ENCODE results near the gene MDFI. TPM values are rescaled to one million over a fixed set of nuclear protein-coding genes. Genes with fewer than 3 reads are reported as not detected.

Gene MDFI
- total and polyA plus RNA-seq, 5 donors = 4.9 to 11.9 (median 9.6) TPM

DNA sequence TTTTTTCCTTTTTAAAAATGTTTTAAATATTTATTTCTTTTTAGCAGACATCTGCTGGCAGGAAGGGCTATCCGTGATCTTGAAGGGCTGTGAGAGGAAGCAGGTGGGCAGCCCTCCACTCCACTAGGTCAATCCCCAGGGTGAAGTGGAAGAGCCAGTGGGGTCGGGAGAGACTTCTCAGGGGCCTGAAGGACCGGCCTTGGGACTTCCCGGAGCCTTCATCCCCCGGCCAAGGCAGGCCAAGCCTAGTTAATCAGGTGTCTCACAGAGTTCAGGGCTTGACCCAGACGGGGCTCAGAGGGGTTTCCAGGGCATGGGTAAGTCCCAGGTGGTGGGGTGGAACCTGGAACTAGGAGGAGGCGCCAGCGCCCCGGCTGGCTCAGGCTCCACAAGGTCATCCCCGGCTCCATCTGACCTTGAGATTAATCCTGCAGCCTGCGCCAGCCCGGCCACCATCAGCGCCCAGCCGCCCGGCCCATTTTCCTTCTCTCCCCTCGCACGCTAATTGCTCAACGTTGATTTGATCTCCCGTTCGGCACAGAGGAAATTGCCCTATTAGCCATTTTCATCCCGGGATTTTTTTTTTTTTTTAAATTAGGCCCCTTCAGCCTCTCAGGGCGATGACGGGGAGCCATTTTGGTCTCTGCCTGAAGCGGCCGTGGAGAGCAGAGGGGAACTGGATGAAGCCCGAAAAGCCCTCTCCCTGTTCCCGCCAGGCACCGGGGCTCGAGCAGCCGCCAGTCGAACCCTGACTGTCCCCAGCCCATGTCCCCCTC is 44.4 kb downstream of the MDFI start:
- ATAC-seq (peak; percentile 7 to 32), DNase-seq (peak in 2 of 3 donors; percentile 72 to 75)
- no peaks in the 10 kb centered on the region for H3K9me3 ChIP-seq (ENCODE audit: control insufficient read depth, low read length)
- intact Hi-C loops (cut with DNase I) = loop anchor here (2.0 to 10.0 kb wide), 7 partner anchors 80 to 315 kb away; no protein-coding TSS in a partner anchor
- WGBS = 27% methylated on average over 31 of the region's 31 CpGs
- peak overlapping the region; percentile 39 for H3K4me3 ChIP-seq (ENCODE audit: low read length)
- no peaks in the 10 kb centered on the region for H3K27me3 ChIP-seq (ENCODE audit: control insufficient read depth, insufficient read depth)
- H3K27ac ChIP-seq (ENCODE audit: low read length) = peak overlapping the region; percentile 53
- no peaks in the 10 kb centered on the region for H3K4me1 ChIP-seq (ENCODE audit: control insufficient read depth, insufficient read depth, low read length)

DNA sequence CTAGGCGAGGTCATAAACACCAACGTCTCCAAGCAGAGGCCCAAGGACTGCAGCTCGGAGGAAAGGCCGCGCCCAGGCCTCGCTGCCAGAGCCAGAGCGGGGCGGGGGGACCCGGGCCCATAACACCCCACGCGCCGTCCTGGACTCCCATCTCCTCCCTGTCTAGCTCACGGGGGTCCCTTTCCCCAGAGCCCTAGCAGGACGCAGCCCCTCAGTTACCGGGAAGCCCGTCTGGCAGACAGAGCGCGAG is 44.9 kb downstream of the MDFI start:
- Histone ChIP-seq H3K9me3 (ENCODE audit: control insufficient read depth, low read length) (no peaks in the 10 kb centered on the region), H3K27me3 (ENCODE audit: control insufficient read depth, insufficient read depth) (no peaks in the 10 kb centered on the region), H3K4me1 (ENCODE audit: control insufficient read depth, insufficient read depth, low read length) (no peaks in the 10 kb centered on the region), H3K4me3 (ENCODE audit: low read length) (peak overlapping the region; percentile 39), H3K27ac (ENCODE audit: low read length) (peak overlapping the region; percentile 53)
- DNase-seq = no peak
- ATAC-seq = peak; percentile 44 to 51
- 8% methylated on average over 18 of the region's 18 CpGs for WGBS
- intact Hi-C loops (cut with DNase I) = loop anchor here (2.0 to 10.0 kb wide), 7 partner anchors 80 to 316 kb away; no protein-coding TSS in a partner anchor

DNA sequence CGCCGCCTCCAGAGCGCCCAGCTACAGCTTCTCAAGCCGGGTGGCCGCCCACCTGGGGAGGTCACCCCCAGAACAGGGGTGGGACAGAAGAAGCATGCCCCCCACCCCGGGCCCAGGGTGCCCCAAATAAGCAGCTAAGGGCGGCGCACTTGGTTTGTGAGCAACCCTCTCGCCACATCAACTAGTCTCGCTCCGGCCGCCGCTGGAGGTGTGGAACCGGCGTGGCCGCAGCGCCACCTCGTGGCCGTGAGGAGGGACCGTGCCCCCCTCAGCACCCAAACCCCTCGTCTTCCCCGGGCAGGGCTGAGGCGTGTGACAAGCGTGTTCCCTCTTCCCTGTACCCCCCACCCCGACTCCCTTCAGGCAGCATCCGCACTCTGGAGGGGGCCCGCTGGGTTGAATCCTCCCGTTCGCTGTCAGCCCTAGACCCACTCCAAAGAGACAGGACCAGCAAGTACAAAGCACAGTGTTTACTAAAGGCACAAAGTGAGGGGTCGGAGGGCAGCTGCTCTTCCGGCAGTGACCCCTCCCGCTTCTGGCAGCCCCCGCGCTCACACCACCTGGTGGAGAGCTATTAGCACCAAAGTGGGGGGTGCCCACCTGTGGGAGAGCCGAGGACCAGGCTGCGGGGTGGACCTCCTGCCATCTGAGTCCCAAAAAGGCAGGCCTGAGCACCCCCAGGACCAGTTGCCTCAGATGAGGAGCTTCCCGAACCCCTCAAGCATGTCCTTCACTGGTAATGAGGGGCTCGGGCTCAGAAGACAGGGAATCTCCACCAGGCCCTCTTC is 45.4 kb downstream of the MDFI start:
- Histone ChIP-seq H3K4me3 (ENCODE audit: low read length) (peak overlapping the region; percentile 39), H3K9me3 (ENCODE audit: control insufficient read depth, low read length) (no peaks in the 10 kb centered on the region)
- 11% methylated on average over 38 of the region's 38 CpGs for WGBS

DNA sequence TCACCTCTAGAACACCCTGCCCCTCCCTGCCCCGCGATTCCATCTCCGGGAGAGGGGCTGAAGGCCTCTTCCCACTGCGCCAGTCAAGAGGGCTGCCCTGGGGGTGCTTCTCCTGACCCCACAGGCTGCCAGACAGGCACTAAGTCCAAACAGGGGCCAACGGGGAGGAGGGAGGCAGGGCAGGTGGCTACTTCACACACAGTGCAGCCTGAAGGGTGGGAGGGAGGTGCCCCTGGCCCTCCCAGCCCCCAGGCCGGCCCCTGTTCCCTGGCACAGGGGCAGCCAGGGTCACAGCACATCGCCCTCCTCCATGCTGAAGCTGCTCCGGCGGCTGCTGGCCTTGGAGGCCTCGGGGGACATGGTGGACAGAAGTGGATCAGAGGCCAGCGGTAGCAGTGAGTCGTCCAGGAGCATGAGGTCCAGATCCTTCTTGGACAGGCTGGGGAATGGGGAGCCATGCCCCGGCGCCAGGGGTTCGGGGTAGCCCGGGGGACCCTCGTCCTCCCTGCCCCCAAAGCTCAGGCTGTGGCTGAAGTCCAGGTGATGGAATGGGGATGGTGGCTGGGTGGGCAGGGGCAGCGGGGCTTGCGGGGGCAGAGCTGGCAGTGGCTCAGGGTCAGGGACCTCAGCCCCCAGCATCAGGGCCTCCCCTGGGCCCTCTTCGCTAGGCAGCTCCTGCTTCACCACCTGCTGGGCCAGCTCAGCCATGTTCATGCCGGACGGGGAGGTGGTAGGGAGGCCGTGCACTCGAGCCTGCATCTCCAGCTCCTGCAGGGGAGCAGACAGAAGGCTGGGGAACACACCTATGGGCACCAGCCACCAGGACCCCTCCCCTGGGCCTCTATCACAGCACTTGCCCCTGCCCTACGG is 46.3 kb downstream of the MDFI start:
- WGBS = 84% methylated on average over 25 of the region's 25 CpGs
- no peaks in the 10 kb centered on the region for H3K27me3 ChIP-seq (ENCODE audit: control insufficient read depth, insufficient read depth)
- ATAC-seq = no peak
- H3K4me1 ChIP-seq (ENCODE audit: control insufficient read depth, insufficient read depth, low read length) = no peaks in the 10 kb centered on the region
- intact Hi-C loops (cut with DNase I) = loop anchor here (1.0 to 10.0 kb wide), 5 partner anchors 81 to 317 kb away; no protein-coding TSS in a partner anchor
- H3K27ac ChIP-seq (ENCODE audit: low read length) = no peak overlapping the region
- H3K4me3 ChIP-seq (ENCODE audit: low read length) = no peak overlapping the region
- no peak for DNase-seq
- no peaks in the 10 kb centered on the region for H3K9me3 ChIP-seq (ENCODE audit: control insufficient read depth, low read length)

More for the DNA sequence above, 45.4 kb downstream of the MDFI start:
- Histone ChIP-seq H3K27ac (ENCODE audit: low read length) (peak overlapping the region; percentile 53), H3K27me3 (ENCODE audit: control insufficient read depth, insufficient read depth) (no peaks in the 10 kb centered on the region), H3K4me1 (ENCODE audit: control insufficient read depth, insufficient read depth, low read length) (no peaks in the 10 kb centered on the region)
- DNase-seq (peak; percentile 84 to 95 (median 94)), ATAC-seq (peak; percentile 84)
- intact Hi-C loops (cut with DNase I) = loop anchor here (1.0 to 10.0 kb wide), 8 partner anchors 80 to 316 kb away; no protein-coding TSS in a partner anchor

DNA sequence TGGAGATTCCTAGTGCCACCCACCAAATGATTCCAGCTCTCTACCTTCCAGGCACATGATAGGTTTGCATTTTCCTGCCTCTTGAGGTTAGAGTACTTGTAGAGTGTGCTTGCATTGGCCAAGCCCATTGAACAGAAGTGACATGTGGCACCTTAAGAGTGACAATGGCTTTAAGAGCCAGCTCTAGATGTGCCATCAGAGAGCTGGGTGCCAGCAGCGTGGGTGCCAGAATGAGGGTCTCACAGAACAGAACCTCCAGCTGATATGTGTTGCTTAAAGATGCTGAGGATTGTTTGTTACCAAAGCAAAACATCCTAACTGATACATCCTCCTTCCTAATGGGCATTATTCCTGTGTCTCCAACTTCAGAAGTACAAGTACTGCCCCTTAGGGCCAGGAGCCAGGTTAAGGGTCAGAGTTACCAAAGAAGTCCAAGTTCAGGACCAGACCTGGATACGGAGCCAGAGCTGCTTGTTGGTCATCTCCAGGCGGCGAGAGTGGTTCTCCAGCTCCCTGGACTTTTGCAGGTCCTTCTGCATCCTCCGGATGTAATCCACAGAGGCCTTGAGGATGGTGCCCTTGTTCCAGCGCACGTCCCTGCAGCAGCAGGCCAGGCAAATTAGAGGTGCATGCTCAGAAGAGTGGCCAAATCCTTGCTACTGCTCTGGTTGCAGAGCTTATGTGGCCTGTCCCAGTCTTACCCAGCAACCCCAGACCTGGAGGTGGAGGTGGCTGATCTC is 47.5 kb downstream of the MDFI start:
- Histone ChIP-seq H3K4me3 (ENCODE audit: low read length) (no peak overlapping the region), H3K27ac (ENCODE audit: low read length) (no peak overlapping the region), H3K27me3 (ENCODE audit: control insufficient read depth, insufficient read depth) (no peaks in the 10 kb centered on the region), H3K4me1 (ENCODE audit: control insufficient read depth, insufficient read depth, low read length) (no peaks in the 10 kb centered on the region), H3K9me3 (ENCODE audit: control insufficient read depth, low read length) (no peaks in the 10 kb centered on the region)
- 87% methylated on average over 7 of the region's 7 CpGs for WGBS
- no peak for ATAC-seq
- intact Hi-C loops (cut with DNase I) = loop anchor here (5.0 to 10.0 kb wide), 3 partner anchors 221 to 319 kb away; no protein-coding TSS in a partner anchor
- no peak for DNase-seq

DNA sequence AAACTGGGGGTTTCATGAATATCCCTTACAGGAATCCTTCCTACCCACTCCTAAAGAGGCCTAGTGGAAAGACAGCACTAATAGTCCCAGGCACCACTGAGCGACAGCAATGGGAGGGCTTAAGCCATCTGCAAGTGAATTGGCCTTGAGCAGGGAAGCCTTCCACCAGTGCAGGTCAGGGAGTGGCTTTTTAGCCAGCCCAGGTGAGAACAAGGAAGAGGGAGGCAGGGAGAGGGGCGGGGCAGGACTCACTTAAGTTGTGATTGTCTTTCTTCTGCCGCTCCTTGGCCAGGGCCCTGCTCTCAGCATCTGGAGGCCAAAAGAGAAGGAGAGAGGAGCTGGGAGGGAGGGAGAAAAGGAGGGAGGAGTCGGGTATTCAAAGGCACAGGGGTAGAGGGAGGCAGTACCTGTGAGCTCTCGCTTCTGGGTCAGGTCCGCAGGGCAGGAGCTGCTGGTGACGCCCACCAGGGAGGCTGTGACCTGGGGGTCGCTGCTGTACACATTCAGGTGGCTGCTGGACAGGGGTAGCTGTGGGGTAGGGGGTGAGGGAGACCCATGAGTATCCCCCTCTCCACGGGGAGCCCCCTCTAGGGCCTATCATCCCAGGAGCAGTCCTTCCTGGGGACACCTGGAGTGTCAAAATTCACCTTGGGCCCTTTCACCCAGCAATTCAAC is 49.4 kb downstream of the MDFI start:
- Histone ChIP-seq H3K9me3 (ENCODE audit: control insufficient read depth, low read length) (no peaks in the 10 kb centered on the region), H3K27ac (ENCODE audit: low read length) (no peak overlapping the region), H3K27me3 (ENCODE audit: control insufficient read depth, insufficient read depth) (no peaks in the 10 kb centered on the region), H3K4me3 (ENCODE audit: low read length) (no peak overlapping the region), H3K4me1 (ENCODE audit: control insufficient read depth, insufficient read depth, low read length) (no peaks in the 10 kb centered on the region)
- ATAC-seq (no peak), DNase-seq (no peak)
- WGBS = 77% methylated on average over 9 of the region's 9 CpGs
- intact Hi-C loops (cut with DNase I) = loop anchor here (5.0 to 10.0 kb wide), 3 partner anchors 223 to 320 kb away; no protein-coding TSS in a partner anchor

DNA sequence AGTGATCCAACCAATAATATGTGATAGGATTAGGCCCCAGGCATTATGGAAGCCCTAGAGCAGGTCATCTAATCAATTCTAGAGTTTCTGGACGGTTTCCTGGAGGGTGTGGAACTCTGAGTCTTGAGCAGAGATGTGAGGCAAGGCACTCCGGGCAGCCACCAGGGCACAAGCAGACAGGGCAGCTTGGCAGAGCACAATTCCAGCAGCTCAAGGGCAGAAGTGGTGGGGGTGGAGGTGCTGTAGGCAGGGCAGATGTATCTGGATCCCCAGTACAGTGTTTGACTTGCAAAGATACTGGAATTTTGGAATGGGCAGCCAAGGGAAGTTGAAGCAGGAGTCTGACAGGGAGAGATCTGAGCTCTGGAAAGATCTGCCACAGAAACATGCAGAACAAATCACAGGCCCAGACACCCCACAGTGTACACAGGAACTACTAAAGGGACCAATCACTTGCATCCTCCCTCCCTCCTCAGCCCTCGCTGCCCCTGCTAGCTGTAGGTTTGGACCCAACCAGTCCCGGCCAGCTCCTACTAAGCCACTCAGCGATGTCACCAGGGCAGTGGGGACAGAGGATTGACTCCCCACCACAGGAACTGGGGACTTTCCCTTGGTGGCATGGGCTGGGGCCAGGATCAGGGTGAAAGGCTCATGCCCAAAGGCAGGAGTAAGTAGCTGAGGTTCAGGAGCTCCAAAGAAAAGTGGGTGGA is 50.1 kb downstream of the MDFI start:
- H3K27ac ChIP-seq (ENCODE audit: low read length) = no peak overlapping the region
- intact Hi-C loops (cut with DNase I) = loop anchor here (5.0 to 10.0 kb wide), 3 partner anchors 224 to 321 kb away; no protein-coding TSS in a partner anchor
- WGBS = 80% methylated on average over 5 of the region's 5 CpGs

DNA sequence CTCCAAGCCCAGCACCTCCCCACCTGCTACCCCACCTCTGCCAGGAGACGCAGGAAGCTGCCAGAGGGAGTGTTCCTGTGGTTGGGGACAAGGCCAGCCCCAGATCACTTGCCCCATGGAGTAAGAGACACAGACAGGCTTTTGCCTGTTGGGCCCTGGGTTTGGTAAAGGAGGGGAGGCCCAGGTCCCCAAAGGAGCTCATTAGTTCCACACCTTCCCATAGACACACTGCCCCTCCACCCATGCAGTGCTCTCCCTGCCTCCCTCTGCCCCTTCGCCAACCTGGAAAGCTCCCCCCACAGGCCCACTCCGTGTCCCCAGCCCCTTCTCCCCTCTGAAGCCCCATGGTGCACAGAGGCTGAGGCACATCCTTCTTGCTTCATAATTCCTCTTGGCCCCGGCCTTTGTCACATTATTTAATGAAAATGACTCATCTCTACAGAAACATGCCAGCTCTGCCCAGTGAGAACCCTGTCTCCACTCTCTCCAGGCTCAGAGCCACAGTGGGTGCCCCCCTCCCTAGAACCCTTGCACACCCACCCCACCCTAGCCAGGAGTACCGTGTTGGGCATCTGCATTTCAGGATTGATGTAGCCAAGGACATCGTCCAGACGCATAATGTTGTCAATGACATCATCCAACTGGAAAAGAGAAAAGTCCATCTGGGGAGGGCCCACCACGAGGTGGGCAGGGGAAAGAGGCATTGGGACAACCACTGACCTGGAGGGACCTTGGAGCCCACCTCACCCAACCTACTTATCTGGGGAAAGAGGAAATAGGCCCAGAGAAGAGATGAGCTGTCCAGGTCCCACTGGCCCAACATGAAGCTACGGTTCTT is 51.1 kb downstream of the MDFI start:
- peak in 1 of 3 donors; percentile 9 for DNase-seq
- no peaks in the 10 kb centered on the region for H3K27me3 ChIP-seq (ENCODE audit: control insufficient read depth, insufficient read depth)
- no peak overlapping the region for H3K27ac ChIP-seq (ENCODE audit: low read length)
- 65% methylated on average over 9 of the region's 9 CpGs for WGBS
- no peaks in the 10 kb centered on the region for H3K9me3 ChIP-seq (ENCODE audit: control insufficient read depth, low read length)
- peaks cover 3% of the 10 kb centered on the region for H3K4me1 ChIP-seq (ENCODE audit: control insufficient read depth, insufficient read depth, low read length)
- ATAC-seq = no peak
- H3K4me3 ChIP-seq (ENCODE audit: low read length) = no peak overlapping the region
- intact Hi-C loops (cut with DNase I) = loop anchor here (5.0 to 10.0 kb wide), 3 partner anchors 225 to 322 kb away; no protein-coding TSS in a partner anchor

More for the DNA sequence above, 50.1 kb downstream of the MDFI start:
- no peak for DNase-seq
- Histone ChIP-seq H3K4me3 (ENCODE audit: low read length) (no peak overlapping the region), H3K9me3 (ENCODE audit: control insufficient read depth, low read length) (no peaks in the 10 kb centered on the region), H3K4me1 (ENCODE audit: control insufficient read depth, insufficient read depth, low read length) (peaks cover 1% of the 10 kb centered on the region), H3K27me3 (ENCODE audit: control insufficient read depth, insufficient read depth) (no peaks in the 10 kb centered on the region)
- ATAC-seq = no peak

Data from right cardiac atrium (tissue), 5 donors.